Measurements from ENCODE around the gene ANO4.

GRCh38 chr12:100982511-100983183, 188.1 kb downstream of the ANO4 start:
- TF ChIP-seq POLR2A (IDR thresholded peaks at IDR 0.05): no peak
- TF ChIP-seq, protein P1, sequence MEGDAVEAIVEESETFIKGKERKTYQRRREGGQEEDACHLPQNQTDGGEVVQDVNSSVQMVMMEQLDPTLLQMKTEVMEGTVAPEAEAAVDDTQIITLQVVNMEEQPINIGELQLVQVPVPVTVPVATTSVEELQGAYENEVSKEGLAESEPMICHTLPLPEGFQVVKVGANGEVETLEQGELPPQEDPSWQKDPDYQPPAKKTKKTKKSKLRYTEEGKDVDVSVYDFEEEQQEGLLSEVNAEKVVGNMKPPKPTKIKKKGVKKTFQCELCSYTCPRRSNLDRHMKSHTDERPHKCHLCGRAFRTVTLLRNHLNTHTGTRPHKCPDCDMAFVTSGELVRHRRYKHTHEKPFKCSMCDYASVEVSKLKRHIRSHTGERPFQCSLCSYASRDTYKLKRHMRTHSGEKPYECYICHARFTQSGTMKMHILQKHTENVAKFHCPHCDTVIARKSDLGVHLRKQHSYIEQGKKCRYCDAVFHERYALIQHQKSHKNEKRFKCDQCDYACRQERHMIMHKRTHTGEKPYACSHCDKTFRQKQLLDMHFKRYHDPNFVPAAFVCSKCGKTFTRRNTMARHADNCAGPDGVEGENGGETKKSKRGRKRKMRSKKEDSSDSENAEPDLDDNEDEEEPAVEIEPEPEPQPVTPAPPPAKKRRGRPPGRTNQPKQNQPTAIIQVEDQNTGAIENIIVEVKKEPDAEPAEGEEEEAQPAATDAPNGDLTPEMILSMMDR (IDR thresholded peaks at IDR 0.05): no peak
